Measurements from ENCODE around the gene MPZL1. TPM values are rescaled to one million over a fixed set of nuclear protein-coding genes. Genes with fewer than 3 reads are reported as not detected.

The MPZL1 gene
- polyA plus RNA-seq, 2 of the 4 experiments (the other 2 are of a cell fraction): 92.6 to 178 TPM

GRCh38 chr1:167808690-167809089, 86.9 kb downstream of the MPZL1 start:
- no peak for DNase-seq (ENCODE audit: low read depth in 1 of 2, low spot score in 1 of 2)
- WGBS (ENCODE audit: missing lambda C conversion rate): 28% methylated on average over 3 of the region's 3 CpGs
- TF ChIP-seq MYC (IDR thresholded peaks at IDR 0.05; ENCODE audit: borderline replicate concordance, low read length): no peak
- no peak for TF ChIP-seq CHD2 (IDR thresholded peaks at IDR 0.05; ENCODE audit: low read length, partially characterized antibody)
- no peak overlapping the region for H3K4me2 ChIP-seq
- ChIA-PET POLR2A (no interaction called here), CTCF (interaction anchor here (0.6 to 2.5 kb wide), 3 partner anchors 16 to 274 kb away, joined by 3 to 11 read pairs (median 3); no protein-coding TSS in a partner anchor)
- H3K27ac ChIP-seq: no peak overlapping the region
- no peaks in the 10 kb centered on the region for H3K9me3 ChIP-seq
- no peak overlapping the region for H3K4me3 ChIP-seq
- peak; percentile 56 for FAIRE-seq
- peaks cover 17% of the 10 kb centered on the region for H3K4me1 ChIP-seq
- no peak for ATAC-seq

DNA sequence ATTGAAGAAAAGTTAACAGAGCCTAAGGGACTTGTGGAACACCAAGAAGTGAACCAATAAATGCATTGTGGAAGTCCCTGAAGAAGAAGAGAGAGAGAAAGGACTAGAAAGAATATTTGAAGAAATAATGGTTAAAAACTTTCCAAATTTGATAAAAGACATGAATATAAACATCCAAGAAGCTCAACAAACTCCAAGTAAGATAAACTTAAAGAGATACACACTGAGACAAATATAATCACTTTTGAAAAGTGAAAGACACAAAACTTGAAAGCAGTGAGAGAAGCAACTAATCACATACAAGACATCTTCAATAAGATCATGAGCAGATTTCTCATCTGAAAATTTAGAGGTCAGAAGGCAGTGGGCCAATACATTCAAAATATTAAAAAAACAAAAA, 91.2 kb downstream of the MPZL1 start:
- no peak overlapping the region for H3K4me3 ChIP-seq
- H3K9me3 ChIP-seq: peaks cover 9% of the 10 kb centered on the region; the same call in 1 of the 3 replicates
- no peaks in the 10 kb centered on the region for H3K4me1 ChIP-seq
- TF ChIP-seq POLR2A (IDR thresholded peaks at IDR 0.05; ENCODE audit: low read length) (no peak), PBX3 (IDR thresholded peaks at IDR 0.05) (no peak), JUNB (IDR thresholded peaks at IDR 0.05) (no peak), NFE2L2 (conservative IDR thresholded peaks at IDR 0.05; ENCODE audit: low read length) (no peak), MAZ (IDR thresholded peaks at IDR 0.05; ENCODE audit: borderline replicate concordance, low read depth, low read length) (no peak), ZSCAN20 (CRISPR knock-in tag; IDR thresholded peaks at IDR 0.05) (no peak), ESRRA (IDR thresholded peaks at IDR 0.05; ENCODE audit: borderline replicate concordance, low read length) (no peak), MYC (IDR thresholded peaks at IDR 0.05; ENCODE audit: borderline replicate concordance, low read length) (no peak), TP53 (CRISPR knock-in tag; IDR thresholded peaks at IDR 0.05) (no peak), CHD4 (IDR thresholded peaks at IDR 0.05; ENCODE audit: borderline replicate concordance) (no peak), CHD2 (IDR thresholded peaks at IDR 0.05; ENCODE audit: low read length, partially characterized antibody) (no peak), TFCP2L1 (CRISPR knock-in tag; IDR thresholded peaks at IDR 0.05) (no peak), JUN (IDR thresholded peaks at IDR 0.05) (no peak), KDM1A (IDR thresholded peaks at IDR 0.05; ENCODE audit: low read depth) (no peak), NPAS2 (CRISPR knock-in tag; IDR thresholded peaks at IDR 0.05; ENCODE audit: borderline replicate concordance) (no peak), RNF2 (IDR thresholded peaks at IDR 0.05; ENCODE audit: borderline replicate concordance, low read depth) (no peak)
- TF ChIP-seq, protein P1, sequence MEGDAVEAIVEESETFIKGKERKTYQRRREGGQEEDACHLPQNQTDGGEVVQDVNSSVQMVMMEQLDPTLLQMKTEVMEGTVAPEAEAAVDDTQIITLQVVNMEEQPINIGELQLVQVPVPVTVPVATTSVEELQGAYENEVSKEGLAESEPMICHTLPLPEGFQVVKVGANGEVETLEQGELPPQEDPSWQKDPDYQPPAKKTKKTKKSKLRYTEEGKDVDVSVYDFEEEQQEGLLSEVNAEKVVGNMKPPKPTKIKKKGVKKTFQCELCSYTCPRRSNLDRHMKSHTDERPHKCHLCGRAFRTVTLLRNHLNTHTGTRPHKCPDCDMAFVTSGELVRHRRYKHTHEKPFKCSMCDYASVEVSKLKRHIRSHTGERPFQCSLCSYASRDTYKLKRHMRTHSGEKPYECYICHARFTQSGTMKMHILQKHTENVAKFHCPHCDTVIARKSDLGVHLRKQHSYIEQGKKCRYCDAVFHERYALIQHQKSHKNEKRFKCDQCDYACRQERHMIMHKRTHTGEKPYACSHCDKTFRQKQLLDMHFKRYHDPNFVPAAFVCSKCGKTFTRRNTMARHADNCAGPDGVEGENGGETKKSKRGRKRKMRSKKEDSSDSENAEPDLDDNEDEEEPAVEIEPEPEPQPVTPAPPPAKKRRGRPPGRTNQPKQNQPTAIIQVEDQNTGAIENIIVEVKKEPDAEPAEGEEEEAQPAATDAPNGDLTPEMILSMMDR (IDR thresholded peaks at IDR 0.05): no peak
- TF ChIP-seq, protein P2, sequence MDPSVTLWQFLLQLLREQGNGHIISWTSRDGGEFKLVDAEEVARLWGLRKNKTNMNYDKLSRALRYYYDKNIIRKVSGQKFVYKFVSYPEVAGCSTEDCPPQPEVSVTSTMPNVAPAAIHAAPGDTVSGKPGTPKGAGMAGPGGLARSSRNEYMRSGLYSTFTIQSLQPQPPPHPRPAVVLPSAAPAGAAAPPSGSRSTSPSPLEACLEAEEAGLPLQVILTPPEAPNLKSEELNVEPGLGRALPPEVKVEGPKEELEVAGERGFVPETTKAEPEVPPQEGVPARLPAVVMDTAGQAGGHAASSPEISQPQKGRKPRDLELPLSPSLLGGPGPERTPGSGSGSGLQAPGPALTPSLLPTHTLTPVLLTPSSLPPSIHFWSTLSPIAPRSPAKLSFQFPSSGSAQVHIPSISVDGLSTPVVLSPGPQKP (IDR thresholded peaks at IDR 0.05; ENCODE audit: low read depth, low read length): no peak
- DNase-seq (ENCODE audit: low read depth in 1 of 2, low spot score in 1 of 2) (no peak), FAIRE-seq (no peak), ATAC-seq (no peak)
- POLR2A ChIA-PET: no interaction called here
- CTCF ChIA-PET: interaction anchor here (1.5 kb wide), 1 partner anchor 10 kb away, joined by 6 read pairs; no protein-coding TSS in a partner anchor
- no peak overlapping the region for H3K27ac ChIP-seq
- no peak overlapping the region for H3K4me2 ChIP-seq

DNA sequence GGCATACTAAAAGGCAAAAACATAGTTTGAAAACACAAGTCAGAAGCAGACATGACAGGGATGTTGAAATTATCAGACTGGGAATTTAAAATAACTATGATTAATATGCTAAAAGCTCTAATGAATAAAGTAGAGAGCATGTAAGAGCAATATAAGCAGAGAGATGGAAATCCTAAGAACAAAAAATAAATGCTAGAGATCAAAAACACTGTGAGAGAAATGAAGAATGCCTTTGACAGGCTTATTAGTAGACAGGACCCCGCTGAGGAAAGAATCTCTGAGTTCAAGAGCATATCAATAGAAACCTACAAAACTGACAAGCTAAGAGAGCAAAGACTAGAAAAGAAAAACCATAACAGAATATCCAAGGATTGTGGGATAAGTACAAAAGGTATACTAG, 93.9 kb downstream of the MPZL1 start:
- CTCF ChIA-PET: interaction anchor here (0.6 kb wide), 1 partner anchor 11 kb away, joined by 4 read pairs; no protein-coding TSS in a partner anchor
- peaks cover 9% of the 10 kb centered on the region; the same call in 1 of the 3 replicates for H3K9me3 ChIP-seq
- no peak for FAIRE-seq
- no peak overlapping the region for H3K4me3 ChIP-seq
- POLR2A ChIA-PET: no interaction called here
- TF ChIP-seq ATOH8 (CRISPR knock-in tag; IDR thresholded peaks at IDR 0.05; ENCODE audit: low read depth) (no peak), POLR2AphosphoS2 (conservative IDR thresholded peaks at IDR 0.05; ENCODE audit: low read length) (no peak), TFCP2L1 (CRISPR knock-in tag; IDR thresholded peaks at IDR 0.05) (no peak), CBX2 (IDR thresholded peaks at IDR 0.05; ENCODE audit: borderline replicate concordance, low read depth) (no peak), RAD21 (conservative IDR thresholded peaks at IDR 0.05 in 1 of 2, IDR thresholded peaks at IDR 0.05 in 1 of 2) (no peak), HOXB13 (CRISPR knock-in tag; IDR thresholded peaks at IDR 0.05; ENCODE audit: low read depth) (no peak), POLR2A (IDR thresholded peaks at IDR 0.05; ENCODE audit: low read length) (no peak), PBX3 (IDR thresholded peaks at IDR 0.05) (no peak), CHD4 (IDR thresholded peaks at IDR 0.05; ENCODE audit: borderline replicate concordance) (no peak), RNF2 (IDR thresholded peaks at IDR 0.05; ENCODE audit: borderline replicate concordance, low read depth) (no peak), FOSB (CRISPR knock-in tag; IDR thresholded peaks at IDR 0.05) (no peak)
- TF ChIP-seq, protein P3, sequence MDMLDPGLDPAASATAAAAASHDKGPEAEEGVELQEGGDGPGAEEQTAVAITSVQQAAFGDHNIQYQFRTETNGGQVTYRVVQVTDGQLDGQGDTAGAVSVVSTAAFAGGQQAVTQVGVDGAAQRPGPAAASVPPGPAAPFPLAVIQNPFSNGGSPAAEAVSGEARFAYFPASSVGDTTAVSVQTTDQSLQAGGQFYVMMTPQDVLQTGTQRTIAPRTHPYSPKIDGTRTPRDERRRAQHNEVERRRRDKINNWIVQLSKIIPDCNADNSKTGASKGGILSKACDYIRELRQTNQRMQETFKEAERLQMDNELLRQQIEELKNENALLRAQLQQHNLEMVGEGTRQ (IDR thresholded peaks at IDR 0.05): no peak
- no peak for DNase-seq (ENCODE audit: low read depth in 1 of 2, low spot score in 1 of 2)
- H3K4me1 ChIP-seq: peaks cover 8% of the 10 kb centered on the region
- ATAC-seq: no peak
- H3K4me2 ChIP-seq: no peak overlapping the region
- WGBS (ENCODE audit: missing lambda C conversion rate): 73% methylated on average over 1 of the region's 1 CpG
- H3K27ac ChIP-seq: no peak overlapping the region

Measured in A549 (cell line).